Astrocyte (in vitro differentiated cells and primary cell): Measurements from ENCODE around the gene RIT2. TPM values are rescaled to one million over a fixed set of nuclear protein-coding genes. Genes with fewer than 3 reads are reported as not detected.

ENCODE experiments used
- DNase-seq: peaks from one replicate; pipeline ENCODE4 v3.0.0-alpha.2; 2010; ENCODE audit warnings: low read depth
- FAIRE-seq: peaks from 2 replicates; lab custom pipeline; 2011; peaks lifted over from hg19 to GRCh38; lab: Jason Lieb, UNC
- H2AFZ ChIP-seq: 2 replicates; pipeline ENCODE4 v1.6.0; 2012; ENCODE audit warnings: low read depth, low read length, inconsistent platforms
- H3K27ac ChIP-seq: 2 replicates; pipeline ENCODE4 v1.5.1; 2011; ENCODE audit warnings: low read depth, low read length, inconsistent platforms
- H3K27me3 ChIP-seq: 2 replicates; pipeline ENCODE4 v1.6.0; 2011; ENCODE audit warnings: low read length, inconsistent platforms; ENCODE audit not compliant: insufficient read depth
- H3K36me3 ChIP-seq: 2 replicates; pipeline ENCODE4 v1.5.1; 2011; ENCODE audit warnings: low read length, inconsistent platforms; ENCODE audit not compliant: insufficient read depth
- H3K4me1 ChIP-seq: 2 replicates; pipeline ENCODE4 v1.5.1; 2011; ENCODE audit warnings: low read length, inconsistent platforms; ENCODE audit not compliant: insufficient read depth
- H3K4me2 ChIP-seq: 2 replicates; pipeline ENCODE4 v1.6.0; 2012; ENCODE audit warnings: low read length, inconsistent platforms
- H3K4me3 ChIP-seq: 2 replicates; pipeline ENCODE4 v1.5.1; 2011; ENCODE audit warnings: low read depth, mild to moderate bottlenecking, low read length, inconsistent platforms; ENCODE audit not compliant: insufficient read depth
- H3K79me2 ChIP-seq: 2 replicates; pipeline ENCODE4 v1.6.0; 2012; ENCODE audit warnings: mild to moderate bottlenecking, low read length, inconsistent platforms; ENCODE audit not compliant: insufficient read depth
- H3K9ac ChIP-seq: 2 replicates; pipeline ENCODE4 v1.6.0; 2012; ENCODE audit warnings: mild to moderate bottlenecking, low read length, inconsistent platforms
- H3K9me3 ChIP-seq: 2 replicates; pipeline ENCODE4 v1.5.1; 2012; ENCODE audit warnings: low read depth, mild to moderate bottlenecking, low read length, inconsistent platforms; ENCODE audit not compliant: insufficient read depth
- H4K20me1 ChIP-seq: 2 replicates; pipeline ENCODE4 v1.6.0; 2012; ENCODE audit warnings: low read length, inconsistent platforms; ENCODE audit not compliant: insufficient read depth
- H3K27ac Mint-ChIP-seq: one replicate; pipeline ENCODE4 v1.8.0; 2021; ENCODE audit warnings: mild to moderate bottlenecking, mixed read lengths; ENCODE audit not compliant: unreplicated experiment
- H3K27me3 Mint-ChIP-seq: one replicate; pipeline ENCODE4 v1.8.0; 2021; ENCODE audit warnings: low read depth, mixed read lengths; ENCODE audit not compliant: unreplicated experiment
- H3K36me3 Mint-ChIP-seq: one replicate; pipeline ENCODE4 v1.8.0; 2021; ENCODE audit warnings: low read depth, mixed read lengths; ENCODE audit not compliant: unreplicated experiment
- H3K4me1 Mint-ChIP-seq: one replicate; pipeline ENCODE4 v1.8.0; 2021; ENCODE audit warnings: low read depth, mixed read lengths; ENCODE audit not compliant: unreplicated experiment
- H3K4me3 Mint-ChIP-seq: one replicate; pipeline ENCODE4 v1.8.0; 2021; ENCODE audit warnings: mild to moderate bottlenecking, moderate library complexity, mixed read lengths; ENCODE audit not compliant: unreplicated experiment
- H3K9me3 Mint-ChIP-seq: one replicate; pipeline ENCODE4 v1.8.0; 2021; ENCODE audit warnings: mild to moderate bottlenecking, mixed read lengths; ENCODE audit not compliant: unreplicated experiment
- CTCF ChIP-seq: IDR thresholded peaks from 2 replicates; pipeline ENCODE4 v1.5.1; 2011; ENCODE audit warnings: low read depth, mild to moderate bottlenecking, inconsistent platforms, low read length, moderate library complexity; ENCODE audit not compliant: insufficient read depth
- EZH2 ChIP-seq: IDR thresholded peaks from 2 replicates; pipeline ENCODE4 v1.6.1; 2012; ENCODE audit warnings: mild to moderate bottlenecking, low read length, inconsistent platforms; ENCODE audit not compliant: insufficient read depth
- total RNA-seq: library from RNA; stranded (reverse); gene quantifications from 2 replicates; pipeline ENCODE4 v1.2.1, GENCODE V29; 2021

RIT2 gene
- total RNA-seq, 1 donor from 2014 or later, result not detected

DNA sequence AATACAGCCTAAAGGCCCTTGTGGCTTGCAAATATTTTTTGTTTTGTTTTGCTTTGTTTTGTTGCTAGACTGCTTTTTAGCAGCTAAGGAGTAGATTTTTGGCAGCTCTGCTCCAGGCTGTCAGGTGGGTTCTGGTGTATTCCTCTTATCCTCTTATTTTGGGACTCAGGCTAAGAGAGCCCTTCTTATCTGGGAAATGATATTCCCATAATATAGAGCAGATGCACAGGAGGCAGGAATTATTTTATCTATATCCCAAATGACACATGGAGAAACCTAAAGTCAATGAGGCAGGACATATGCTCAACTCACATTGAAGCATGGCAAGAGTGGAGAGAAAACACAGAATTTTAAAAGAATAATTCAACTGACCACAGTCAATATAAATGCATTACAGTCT is 369.6 kb downstream of the RIT2 start:
- H3K4me3 Mint-ChIP-seq, result no peak overlapping the region
- H3K36me3 Mint-ChIP-seq, result no peaks in the 10 kb centered on the region
- Histone ChIP-seq H3K36me3 (no peaks in the 10 kb centered on the region), H3K27me3 (no peaks in the 10 kb centered on the region), H3K9me3 (no peaks in the 10 kb centered on the region), H3K4me2 (no peak overlapping the region), H3K79me2 (no peaks in the 10 kb centered on the region), H3K4me1 (no peaks in the 10 kb centered on the region), H3K9ac (no peak overlapping the region), H3K27ac (no peak overlapping the region), H3K4me3 (no peak overlapping the region), H2AFZ (no peak overlapping the region), H4K20me1 (no peaks in the 10 kb centered on the region)
- no peaks in the 10 kb centered on the region for H3K4me1 Mint-ChIP-seq
- no peak overlapping the region for H3K27ac Mint-ChIP-seq
- no peaks in the 10 kb centered on the region for H3K9me3 Mint-ChIP-seq
- TF ChIP-seq CTCF (no peak), EZH2 (no peak)
- H3K27me3 Mint-ChIP-seq, result peaks cover 5% of the 10 kb centered on the region
- DNase-seq, result no peak
- FAIRE-seq, result no peak

DNA sequence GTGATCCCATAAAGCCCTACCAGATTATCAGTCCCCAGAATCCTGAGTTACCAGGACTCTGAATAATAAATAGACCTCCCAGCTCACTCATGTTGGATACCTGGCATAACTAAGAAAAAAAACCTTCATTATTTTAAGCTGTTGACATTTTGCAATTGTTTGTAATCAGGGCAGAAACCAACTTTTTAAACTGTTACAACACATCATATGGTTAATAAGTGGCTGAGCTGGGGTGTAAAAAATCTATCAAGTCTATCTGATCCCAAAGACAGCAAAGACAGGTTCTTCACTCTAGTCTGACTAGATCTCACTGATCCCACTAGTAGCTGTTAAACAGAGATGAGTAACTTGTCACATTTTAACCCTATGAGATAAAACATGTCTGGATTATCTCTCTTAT is 370.3 kb downstream of the RIT2 start:
- no peak overlapping the region for H3K4me2 ChIP-seq
- no peak overlapping the region for H3K9ac ChIP-seq
- H4K20me1 ChIP-seq, result no peaks in the 10 kb centered on the region
- H3K27me3 ChIP-seq, result no peaks in the 10 kb centered on the region
- no peaks in the 10 kb centered on the region for H3K79me2 ChIP-seq
- H3K36me3 Mint-ChIP-seq, result no peaks in the 10 kb centered on the region
- no peak for DNase-seq
- H3K9me3 Mint-ChIP-seq, result no peaks in the 10 kb centered on the region
- H3K4me1 Mint-ChIP-seq, result no peaks in the 10 kb centered on the region
- H3K36me3 ChIP-seq, result no peaks in the 10 kb centered on the region
- H3K4me3 ChIP-seq, result no peak overlapping the region
- peaks cover 5% of the 10 kb centered on the region for H3K27me3 Mint-ChIP-seq
- no peak for TF ChIP-seq EZH2
- no peak for TF ChIP-seq CTCF
- H3K4me1 ChIP-seq, result no peaks in the 10 kb centered on the region
- no peak overlapping the region for H3K27ac Mint-ChIP-seq
- no peaks in the 10 kb centered on the region for H3K9me3 ChIP-seq
- H3K27ac ChIP-seq, result no peak overlapping the region
- FAIRE-seq, result no peak
- no peak overlapping the region for H2AFZ ChIP-seq
- H3K4me3 Mint-ChIP-seq, result no peak overlapping the region

- Histone ChIP-seq H3K4me1 (no peaks in the 10 kb centered on the region), H4K20me1 (no peaks in the 10 kb centered on the region), H3K27ac (no peak overlapping the region), H3K36me3 (no peaks in the 10 kb centered on the region), H3K4me3 (no peak overlapping the region), H3K9ac (no peak overlapping the region), H3K4me2 (no peak overlapping the region), H3K27me3 (no peaks in the 10 kb centered on the region), H3K79me2 (no peaks in the 10 kb centered on the region), H3K9me3 (no peaks in the 10 kb centered on the region), H2AFZ (no peak overlapping the region)
- DNase-seq, result no peak
- Mint-ChIP-seq H3K36me3 (no peaks in the 10 kb centered on the region), H3K27me3 (peaks cover 5% of the 10 kb centered on the region), H3K9me3 (no peaks in the 10 kb centered on the region), H3K4me1 (no peaks in the 10 kb centered on the region), H3K4me3 (no peak overlapping the region), H3K27ac (no peak overlapping the region)
- no peak for TF ChIP-seq EZH2
- no peak for TF ChIP-seq CTCF
- FAIRE-seq, result no peak
Observed at GRCh38 chr18:42743373-42744138, 371.9 kb downstream of the RIT2 start.
